Thoracic aorta (tissue), 2 donors: ENCODE results near the gene MARCHF10. TPM values are rescaled to one million over a fixed set of nuclear protein-coding genes. Genes with fewer than 3 reads are reported as not detected.

Source experiments
- ATAC-seq: fragments of 150-250 bp; one replicate; pipeline ENCODE4 v1.8.0; 2017; ENCODE audit warnings: low read depth; ENCODE audit not compliant: insufficient number of reproducible peaks, low FRiP score
- DNase-seq: peaks from one replicate; pipeline ENCODE4 v3.0.0-alpha.2; 2020; ENCODE audit warnings: low spot score
- H3K27ac ChIP-seq, 2 donors: fragments of 200-600 bp; sonication (generic); 1 replicate in 1 of 2; 2 replicates in 1 of 2; pipeline ENCODE4 v1.5.1; 2016; ENCODE audit warnings: mild to moderate bottlenecking in 2 of 2, moderate library complexity in 2 of 2
- H3K27me3 ChIP-seq: fragments of 200-600 bp; sonication (generic); replicated peaks from 2 replicates; pipeline ENCODE4 v1.6.0; 2016; ENCODE audit warnings: mild to moderate bottlenecking; ENCODE audit not compliant: insufficient read depth
- H3K36me3 ChIP-seq: fragments of 200-600 bp; sonication (generic); one replicate; pipeline ENCODE4 v1.5.1; 2016
- H3K4me1 ChIP-seq, 2 donors: fragments of 200-600 bp; sonication (generic); 1 replicate in 1 of 2; 2 replicates in 1 of 2; pipeline versions ENCODE4 v1.5.1 to v1.6.0; 2016; ENCODE audit warnings: low read depth in 2 of 2, mild to moderate bottlenecking in 1 of 2; ENCODE audit not compliant: control insufficient read depth in 1 of 2
- H3K4me3 ChIP-seq: fragments of 200-600 bp; sonication (generic); 2 replicates; pipeline ENCODE4 v1.5.1; 2016; ENCODE audit warnings: mild to moderate bottlenecking
- H3K9me3 ChIP-seq: fragments of 200-600 bp; sonication (generic); 2 replicates; pipeline ENCODE4 v1.5.1; 2016
- total RNA-seq, 2 donors: library from RNA; depleted of rRNA; stranded (reverse); fragments of >200 nt; gene quantifications; one replicate each; pipeline versions ENCODE4 v1.1.0 to v1.2.3, GENCODE V29; 2016
- TF ChIP-seq, protein P1 (sequence below): fragments of 200-600 bp; sonication (generic); IDR thresholded peaks from one replicate; pipeline ENCODE4 v1.5.1; 2019; ENCODE audit warnings: antibody characterized with exemption

The MARCHF10 gene
- total RNA-seq, 2 donors from 2014 or later, result not detected

DNA sequence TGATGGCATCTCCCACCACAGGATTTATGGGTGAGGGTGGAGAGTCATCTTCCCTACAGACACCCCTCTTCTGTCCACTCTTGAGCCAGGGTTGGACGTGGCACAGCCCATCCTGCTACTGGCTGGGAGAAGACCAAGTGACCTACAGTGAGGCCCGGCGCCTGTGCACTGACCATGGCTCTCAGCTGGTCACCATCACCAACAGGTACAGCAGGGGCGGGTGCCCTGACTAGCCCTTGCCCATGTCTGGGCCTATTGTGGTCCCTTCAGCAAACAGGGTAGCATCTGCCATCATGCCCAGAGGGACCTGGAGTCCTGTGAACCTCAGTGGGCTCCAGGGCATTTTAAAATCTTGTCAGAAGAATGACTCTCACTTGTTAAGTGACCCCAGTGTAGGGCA is 132.4 kb downstream of the MARCHF10 start:
- H3K27ac ChIP-seq, result no peak overlapping the region
- no peak overlapping the region for H3K4me3 ChIP-seq
- TF ChIP-seq, protein P1, sequence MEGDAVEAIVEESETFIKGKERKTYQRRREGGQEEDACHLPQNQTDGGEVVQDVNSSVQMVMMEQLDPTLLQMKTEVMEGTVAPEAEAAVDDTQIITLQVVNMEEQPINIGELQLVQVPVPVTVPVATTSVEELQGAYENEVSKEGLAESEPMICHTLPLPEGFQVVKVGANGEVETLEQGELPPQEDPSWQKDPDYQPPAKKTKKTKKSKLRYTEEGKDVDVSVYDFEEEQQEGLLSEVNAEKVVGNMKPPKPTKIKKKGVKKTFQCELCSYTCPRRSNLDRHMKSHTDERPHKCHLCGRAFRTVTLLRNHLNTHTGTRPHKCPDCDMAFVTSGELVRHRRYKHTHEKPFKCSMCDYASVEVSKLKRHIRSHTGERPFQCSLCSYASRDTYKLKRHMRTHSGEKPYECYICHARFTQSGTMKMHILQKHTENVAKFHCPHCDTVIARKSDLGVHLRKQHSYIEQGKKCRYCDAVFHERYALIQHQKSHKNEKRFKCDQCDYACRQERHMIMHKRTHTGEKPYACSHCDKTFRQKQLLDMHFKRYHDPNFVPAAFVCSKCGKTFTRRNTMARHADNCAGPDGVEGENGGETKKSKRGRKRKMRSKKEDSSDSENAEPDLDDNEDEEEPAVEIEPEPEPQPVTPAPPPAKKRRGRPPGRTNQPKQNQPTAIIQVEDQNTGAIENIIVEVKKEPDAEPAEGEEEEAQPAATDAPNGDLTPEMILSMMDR, result no peak
- peaks cover 0 to 30% of the 10 kb centered on the region in 2 donors for H3K4me1 ChIP-seq
- ATAC-seq (no peak), DNase-seq (no peak)
- H3K9me3 ChIP-seq, result no peaks in the 10 kb centered on the region
- peaks cover 25% of the 10 kb centered on the region for H3K36me3 ChIP-seq
- no peaks in the 10 kb centered on the region for H3K27me3 ChIP-seq

DNA sequence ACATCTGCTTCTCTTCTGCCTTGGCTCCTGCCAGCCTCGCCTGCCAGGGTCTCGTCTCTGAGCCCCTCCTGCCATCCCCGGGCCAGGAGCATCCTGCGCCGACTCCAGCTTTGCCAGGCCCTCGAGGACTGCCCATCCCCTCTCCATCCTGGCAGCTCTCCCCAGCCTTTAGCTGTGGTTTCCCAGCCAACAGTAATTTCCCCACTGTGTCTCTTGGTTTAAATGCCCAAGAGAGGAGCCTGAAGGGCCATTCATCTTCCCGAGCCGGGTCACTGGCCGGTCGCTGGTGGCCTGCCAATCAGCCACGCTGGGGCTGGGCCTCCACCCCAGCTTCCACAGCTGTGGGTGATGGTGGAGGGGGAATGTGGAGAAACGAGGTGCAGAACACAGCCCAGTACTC is 132.9 kb downstream of the MARCHF10 start:
- DNase-seq, result no peak
- TF ChIP-seq, protein P1, result no peak
- no peaks in the 10 kb centered on the region for H3K27me3 ChIP-seq
- ATAC-seq, result no peak
- peaks cover 25% of the 10 kb centered on the region for H3K36me3 ChIP-seq
- H3K4me1 ChIP-seq, result peaks cover 0 to 29% of the 10 kb centered on the region in 2 donors
- H3K4me3 ChIP-seq, result no peak overlapping the region
- peak overlapping the region; percentile 9 to 15 for H3K27ac ChIP-seq
- H3K9me3 ChIP-seq, result no peaks in the 10 kb centered on the region

DNA sequence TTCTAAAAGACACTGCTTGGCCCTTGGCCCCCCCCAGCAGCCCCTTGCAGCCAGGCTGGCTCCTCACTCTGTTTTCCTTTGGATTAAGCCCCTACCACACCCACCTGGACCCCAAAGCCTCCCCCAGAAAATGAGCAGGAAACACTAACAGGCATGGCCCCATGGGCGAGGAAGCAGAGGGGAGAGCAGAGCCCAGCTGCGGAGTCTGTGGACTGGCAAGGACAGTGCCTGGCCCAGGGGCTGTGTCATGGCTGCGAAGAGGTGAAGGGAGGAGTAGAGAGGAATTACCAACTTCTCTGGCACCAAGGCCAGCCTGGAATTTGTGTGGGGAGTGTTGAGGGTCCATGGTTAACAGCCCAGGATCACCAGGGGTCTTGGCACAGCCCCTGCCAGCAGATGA is 133.3 kb downstream of the MARCHF10 start:
- Histone ChIP-seq H3K9me3 (no peaks in the 10 kb centered on the region), H3K27ac (peak overlapping the region; percentile 9 to 15), H3K27me3 (no peaks in the 10 kb centered on the region), H3K4me1 (peaks cover 0 to 29% of the 10 kb centered on the region in 2 donors), H3K36me3 (peaks cover 29% of the 10 kb centered on the region), H3K4me3 (no peak overlapping the region)
- TF ChIP-seq, protein P1, result no peak
- ATAC-seq (no peak), DNase-seq (no peak)

DNA sequence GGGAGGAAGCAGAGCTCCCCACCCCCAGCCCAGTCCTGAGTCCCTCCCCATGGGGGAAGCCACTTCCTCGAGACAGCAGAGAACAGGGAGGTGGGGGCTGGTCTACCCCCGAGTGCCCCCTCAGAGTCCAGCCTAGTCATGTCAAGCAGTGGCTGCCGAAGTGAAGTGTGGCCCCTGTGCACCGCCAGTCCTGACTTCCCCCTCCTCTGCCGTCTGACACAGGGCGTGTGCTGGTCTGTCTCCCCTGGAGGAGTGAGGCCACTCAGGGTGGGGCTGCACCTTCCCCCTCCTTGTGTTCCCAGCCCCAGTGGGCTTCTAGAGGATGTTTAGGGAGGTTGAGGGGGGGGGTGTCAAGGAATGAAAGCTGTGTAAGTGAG is 133.8 kb downstream of the MARCHF10 start:
- TF ChIP-seq, protein P1, result no peak
- Histone ChIP-seq H3K4me1 (peaks cover 0 to 29% of the 10 kb centered on the region in 2 donors), H3K4me3 (no peak overlapping the region), H3K27me3 (no peaks in the 10 kb centered on the region), H3K27ac (peak overlapping the region in 1 of 2 donors; percentile 15), H3K36me3 (peaks cover 32% of the 10 kb centered on the region), H3K9me3 (no peaks in the 10 kb centered on the region)
- ATAC-seq (no peak), DNase-seq (no peak)

DNA sequence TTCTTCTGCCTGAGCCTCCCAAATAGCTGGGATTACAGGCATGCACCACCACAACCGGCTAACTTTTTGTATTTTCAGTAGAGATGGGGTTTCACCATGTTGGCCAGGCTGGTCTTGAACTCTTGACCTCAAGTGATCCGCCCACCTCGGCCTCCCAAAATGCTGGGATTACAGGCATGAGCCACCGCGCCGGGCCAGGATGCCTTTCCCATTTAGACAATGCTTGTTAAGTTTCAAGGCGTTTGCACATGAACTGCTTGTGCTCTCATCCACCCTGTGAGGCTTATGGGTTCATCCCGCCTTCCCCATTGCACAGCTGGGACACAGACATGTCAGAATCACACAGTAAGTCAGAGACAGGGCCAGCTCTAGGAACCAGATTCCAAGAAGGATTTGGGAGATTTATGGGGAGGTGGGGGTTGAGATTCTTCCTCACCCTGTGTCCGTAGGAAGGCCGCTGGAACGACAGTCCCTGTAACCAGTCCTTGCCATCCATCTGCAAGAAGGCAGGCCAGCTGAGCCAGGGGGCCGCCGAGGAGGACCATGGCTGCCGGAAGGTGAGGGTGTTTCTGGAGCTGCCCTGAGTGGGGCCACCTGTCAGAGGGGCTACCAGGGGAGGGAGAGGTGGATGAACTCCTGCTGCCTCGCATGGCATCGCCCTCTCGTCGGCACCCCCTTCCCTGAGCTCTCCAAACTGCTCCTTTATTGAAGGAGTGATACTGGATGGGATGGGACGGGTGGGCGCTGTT is 134.3 kb downstream of the MARCHF10 start:
- no peak for DNase-seq
- H3K4me3 ChIP-seq, result no peak overlapping the region
- no peak for ATAC-seq
- peaks cover 0 to 29% of the 10 kb centered on the region in 2 donors for H3K4me1 ChIP-seq
- TF ChIP-seq, protein P1, result no peak
- peaks cover 32% of the 10 kb centered on the region for H3K36me3 ChIP-seq
- no peak overlapping the region for H3K27ac ChIP-seq
- H3K27me3 ChIP-seq, result no peaks in the 10 kb centered on the region
- H3K9me3 ChIP-seq, result no peaks in the 10 kb centered on the region
